Fibroblast of lung (primary cell): ENCODE data around the gene IL1B. TPM values are rescaled to one million over a fixed set of nuclear protein-coding genes. Genes with fewer than 3 reads are reported as not detected.

Source experiments
- DNase-seq, 2 donors: peaks; one replicate each; pipeline versions ENCODE4 v3.0.0 to v3.0.0-alpha.2; 2010; ENCODE audit warnings: low read depth in 2 of 2
- H2AFZ ChIP-seq: 2 replicates; pipeline ENCODE4 v1.5.1; 2012; ENCODE audit warnings: low read length, control low read depth, inconsistent platforms
- H3K27ac ChIP-seq: 2 replicates; pipeline ENCODE4 v1.5.1; 2011; ENCODE audit warnings: low read length, control low read depth; ENCODE audit not compliant: insufficient read depth
- H3K27me3 ChIP-seq: 2 replicates; pipeline ENCODE4 v1.5.1; 2011; ENCODE audit warnings: mild to moderate bottlenecking, low read length; ENCODE audit not compliant: control insufficient read depth, insufficient read depth
- H3K36me3 ChIP-seq: 2 replicates; pipeline ENCODE4 v1.5.1; 2011; ENCODE audit warnings: low read length; ENCODE audit not compliant: control insufficient read depth, insufficient read depth
- H3K4me1 ChIP-seq: 2 replicates; pipeline ENCODE4 v1.5.1; 2011; ENCODE audit warnings: low read length; ENCODE audit not compliant: control insufficient read depth, insufficient read depth; ENCODE audit errors: extremely low read depth
- H3K4me2 ChIP-seq: 2 replicates; pipeline ENCODE4 v1.5.1; 2011; ENCODE audit warnings: low read length, control low read depth; ENCODE audit not compliant: insufficient read depth; ENCODE audit errors: extremely low read depth
- H3K4me3 ChIP-seq, 4 experiments: fragments of 200-600 bp in 1 of 4; sonication (generic) in 1 of 4; replicated peaks in 1 of 4; 2 replicates each; pipeline ENCODE4 v1.5.1; 2011 to 2016; ENCODE audit warnings: low read length in 4 of 4, low read depth in 3 of 4, mild to moderate bottlenecking in 3 of 4, control low read depth in 2 of 4, inconsistent platforms in 1 of 4, mixed read lengths in 1 of 4; ENCODE audit not compliant: insufficient read depth in 1 of 4; ENCODE audit errors: control extremely low read depth in 1 of 4
- H3K79me2 ChIP-seq: 2 replicates; pipeline ENCODE4 v1.5.1; 2012; ENCODE audit warnings: mild to moderate bottlenecking, low read length, inconsistent platforms; ENCODE audit not compliant: control insufficient read depth, insufficient read depth
- H3K9ac ChIP-seq: 2 replicates; pipeline ENCODE4 v1.5.1; 2011; ENCODE audit warnings: mild to moderate bottlenecking, low read length, control low read depth; ENCODE audit not compliant: insufficient read depth
- H3K9me3 ChIP-seq: 2 replicates; pipeline ENCODE4 v1.5.1; 2012; ENCODE audit warnings: low read depth, low read length; ENCODE audit not compliant: control insufficient read depth, insufficient read depth
- H4K20me1 ChIP-seq: 2 replicates; pipeline ENCODE4 v1.5.1; 2011; ENCODE audit warnings: low read length; ENCODE audit not compliant: control insufficient read depth, insufficient read depth; ENCODE audit errors: extremely low read depth
- EZH2 ChIP-seq: IDR thresholded peaks from 2 replicates; pipeline ENCODE4 v1.5.1; 2012; ENCODE audit warnings: low read length, control low read depth, mild to moderate bottlenecking; ENCODE audit errors: missing control alignments
- polyA plus RNA-seq, 2 donors: library from polyadenylated mRNA; depleted of rRNA in 1 of 2; stranded (reverse) in 1 of 2; unstranded in 1 of 2; fragments of >200 nt; gene quantifications; 2 replicates each; pipeline ENCODE4 v1.2.1, GENCODE V29; 2011 to 2012; ENCODE audit warnings: missing spikeins in 1 of 2
- total RNA-seq: library from RNA; depleted of rRNA; stranded (reverse); fragments of >200 nt; gene quantifications from 2 replicates; pipeline ENCODE4 v1.2.1, GENCODE V29; 2014
- TF ChIP-seq, protein P1 (sequence below), 2 donors: IDR thresholded peaks in 1 of 2; conservative IDR thresholded peaks in 1 of 2; 1 replicate in 1 of 2; 2 replicates in 1 of 2; pipeline ENCODE4 v1.5.1; 2011 to 2012; ENCODE audit warnings: low read length in 2 of 2, control low read depth in 1 of 2, inconsistent platforms in 1 of 2, low read depth in 1 of 2, mild to moderate bottlenecking in 1 of 2

The IL1B gene
- total and polyA plus RNA-seq, 2 donors (not counting 1 experiment from before 2014, with no cell fraction given): 0.23 TPM; not detected in 1

DNA sequence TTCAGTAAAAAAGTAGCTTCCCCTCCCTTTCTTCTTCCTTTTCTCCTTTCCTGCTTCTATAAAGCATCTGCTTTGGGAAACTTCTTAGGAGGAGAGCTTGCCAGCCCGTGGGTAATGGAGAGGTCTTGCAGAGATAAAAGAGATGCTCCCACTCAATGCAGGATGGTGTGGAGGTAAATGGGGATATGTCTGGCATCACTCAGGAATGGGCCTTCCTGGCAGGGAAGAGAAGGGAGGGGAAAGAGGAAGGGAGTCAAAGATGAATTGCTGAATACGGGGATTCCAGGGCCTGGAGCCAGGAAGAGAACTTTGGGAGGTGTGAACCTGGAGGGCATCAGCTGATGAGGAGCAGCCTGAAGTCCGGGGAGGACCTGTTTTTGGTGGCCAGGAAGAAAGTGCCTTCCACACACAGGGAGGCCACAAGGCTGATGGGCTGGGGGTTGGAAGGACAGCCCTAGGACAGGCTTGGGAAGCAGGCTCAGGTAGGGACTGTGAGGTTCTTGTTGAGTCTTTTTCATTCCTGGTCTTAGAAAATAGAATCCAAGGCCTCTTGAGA, 25.2 kb downstream of the IL1B start:
- Histone ChIP-seq H3K36me3 (no peaks in the 10 kb centered on the region), H3K4me1 (peaks cover 5% of the 10 kb centered on the region), H3K4me2 (no peak overlapping the region), H3K27me3 (no peaks in the 10 kb centered on the region), H3K4me3 (no peak overlapping the region), H3K79me2 (no peaks in the 10 kb centered on the region), H3K9ac (no peak overlapping the region), H3K27ac (no peak overlapping the region), H2AFZ (no peak overlapping the region), H3K9me3 (no peaks in the 10 kb centered on the region), H4K20me1 (no peaks in the 10 kb centered on the region)
- TF ChIP-seq, protein P1, sequence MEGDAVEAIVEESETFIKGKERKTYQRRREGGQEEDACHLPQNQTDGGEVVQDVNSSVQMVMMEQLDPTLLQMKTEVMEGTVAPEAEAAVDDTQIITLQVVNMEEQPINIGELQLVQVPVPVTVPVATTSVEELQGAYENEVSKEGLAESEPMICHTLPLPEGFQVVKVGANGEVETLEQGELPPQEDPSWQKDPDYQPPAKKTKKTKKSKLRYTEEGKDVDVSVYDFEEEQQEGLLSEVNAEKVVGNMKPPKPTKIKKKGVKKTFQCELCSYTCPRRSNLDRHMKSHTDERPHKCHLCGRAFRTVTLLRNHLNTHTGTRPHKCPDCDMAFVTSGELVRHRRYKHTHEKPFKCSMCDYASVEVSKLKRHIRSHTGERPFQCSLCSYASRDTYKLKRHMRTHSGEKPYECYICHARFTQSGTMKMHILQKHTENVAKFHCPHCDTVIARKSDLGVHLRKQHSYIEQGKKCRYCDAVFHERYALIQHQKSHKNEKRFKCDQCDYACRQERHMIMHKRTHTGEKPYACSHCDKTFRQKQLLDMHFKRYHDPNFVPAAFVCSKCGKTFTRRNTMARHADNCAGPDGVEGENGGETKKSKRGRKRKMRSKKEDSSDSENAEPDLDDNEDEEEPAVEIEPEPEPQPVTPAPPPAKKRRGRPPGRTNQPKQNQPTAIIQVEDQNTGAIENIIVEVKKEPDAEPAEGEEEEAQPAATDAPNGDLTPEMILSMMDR (conservative IDR thresholded peaks at IDR 0.05 in 1 of 2, IDR thresholded peaks at IDR 0.05 in 1 of 2; ENCODE audit: low read depth in 1 of 2, low read length in 2 of 2): no peak
- no peak for TF ChIP-seq EZH2
- DNase-seq: no peak

DNA sequence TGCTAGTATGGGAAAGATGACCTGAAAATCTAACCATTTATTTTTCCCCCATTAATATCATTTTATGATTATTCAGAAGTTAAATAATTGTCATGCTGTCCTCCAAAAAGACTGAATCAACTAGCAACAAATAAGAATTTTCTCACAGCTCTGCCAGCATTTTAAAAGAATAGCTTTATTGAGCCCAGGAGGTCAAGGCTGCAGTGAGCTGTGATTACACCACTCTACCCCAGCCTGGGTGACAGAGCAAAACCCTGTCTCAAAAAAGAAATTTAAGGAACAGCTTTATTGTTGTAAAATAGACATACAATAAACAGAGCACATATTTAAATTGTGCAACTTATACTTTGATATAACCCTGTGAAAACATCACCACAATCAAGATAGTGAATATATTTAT, 27.5 kb downstream of the IL1B start:
- no peak overlapping the region for H3K27ac ChIP-seq
- H3K4me3 ChIP-seq: no peak overlapping the region
- H3K9me3 ChIP-seq: no peaks in the 10 kb centered on the region
- DNase-seq: no peak
- H2AFZ ChIP-seq: no peak overlapping the region
- TF ChIP-seq, protein P1 (conservative IDR thresholded peaks at IDR 0.05 in 1 of 2, IDR thresholded peaks at IDR 0.05 in 1 of 2; ENCODE audit: low read depth in 1 of 2, low read length in 2 of 2): no peak
- TF ChIP-seq EZH2: no peak
- H3K79me2 ChIP-seq: no peaks in the 10 kb centered on the region
- H3K36me3 ChIP-seq: no peaks in the 10 kb centered on the region
- H3K4me1 ChIP-seq: peaks cover 5% of the 10 kb centered on the region
- H3K9ac ChIP-seq: no peak overlapping the region
- no peak overlapping the region for H3K4me2 ChIP-seq
- no peaks in the 10 kb centered on the region for H3K27me3 ChIP-seq
- H4K20me1 ChIP-seq: no peaks in the 10 kb centered on the region

DNA sequence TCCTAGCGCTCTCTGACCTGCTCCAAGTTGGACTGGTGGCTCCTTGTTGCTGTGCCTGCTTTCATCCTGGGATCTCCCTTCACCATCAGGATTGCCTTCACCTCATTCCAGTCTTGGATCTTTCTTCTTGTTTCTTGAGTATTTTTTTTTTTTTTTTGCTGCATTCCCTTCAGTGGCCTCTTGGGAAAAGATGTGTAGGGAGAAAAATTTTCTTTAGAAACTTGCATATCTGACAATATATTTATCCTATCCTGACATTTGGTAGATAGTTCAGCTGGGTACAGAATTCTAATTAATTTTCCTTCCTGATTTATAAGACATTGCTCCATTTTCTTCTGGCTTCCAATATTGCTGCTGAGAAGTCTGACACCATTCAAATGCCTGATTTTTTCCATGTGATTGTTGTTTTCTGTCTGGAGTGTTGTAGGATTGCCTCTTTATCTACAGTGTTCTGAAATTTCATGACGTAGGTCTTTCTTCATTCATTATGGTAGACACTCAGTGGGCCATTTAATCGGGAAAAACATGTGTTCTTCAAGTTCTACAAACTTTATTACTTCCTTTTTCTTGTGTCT, 29.3 kb downstream of the IL1B start:
- no peak for DNase-seq
- Histone ChIP-seq H3K4me3 (no peak overlapping the region), H3K4me1 (no peaks in the 10 kb centered on the region), H3K4me2 (no peak overlapping the region), H3K79me2 (no peaks in the 10 kb centered on the region), H3K27me3 (no peaks in the 10 kb centered on the region), H3K36me3 (no peaks in the 10 kb centered on the region), H2AFZ (no peak overlapping the region), H3K9me3 (no peaks in the 10 kb centered on the region), H3K9ac (no peak overlapping the region), H4K20me1 (no peaks in the 10 kb centered on the region), H3K27ac (no peak overlapping the region)
- no peak for TF ChIP-seq EZH2
- TF ChIP-seq, protein P1 (conservative IDR thresholded peaks at IDR 0.05 in 1 of 2, IDR thresholded peaks at IDR 0.05 in 1 of 2; ENCODE audit: low read depth in 1 of 2, low read length in 2 of 2): no peak
